Peyer's patch (tissue), 4 donors: Measurements from ENCODE around the gene STEAP3.

Experiments used
- CTCF ChIP-seq, 6 experiments: fragments of 450-650 bp in 4 of 6; fragments of 200-600 bp in 2 of 6; sonication (generic) in 1 of 6; IDR thresholded peaks; one replicate each; pipeline ENCODE4 v1.5.1; 2017 to 2019; ENCODE audit warnings: antibody characterized with exemption in 6 of 6, mild to moderate bottlenecking in 3 of 6, moderate library complexity in 1 of 6
- POLR2A ChIP-seq, 2 donors: fragments of 450-650 bp; IDR thresholded peaks; one replicate each; pipeline ENCODE4 v1.5.1; 2017; ENCODE audit warnings: antibody characterized with exemption in 2 of 2, mild to moderate bottlenecking in 2 of 2, moderate library complexity in 2 of 2

- no peak for TF ChIP-seq POLR2A (IDR thresholded peaks at IDR 0.05)
- TF ChIP-seq CTCF (IDR thresholded peaks at IDR 0.05): no peak
These were observed 24.2 kb downstream of the STEAP3 start for GRCh38 chr2:119247844-119248271.
